Lower leg skin (tissue), 3 donors: ENCODE measurements around the gene OR6N2.

Experiments
- CTCF ChIP-seq, 3 donors: fragments of 450-650 bp; IDR thresholded peaks; one replicate each; pipeline ENCODE4 v1.5.1; 2016; ENCODE audit warnings: antibody characterized with exemption in 3 of 3, mild to moderate bottlenecking in 3 of 3, moderate library complexity in 2 of 3
- POLR2A ChIP-seq, 2 donors: fragments of 450-650 bp; IDR thresholded peaks; one replicate each; pipeline ENCODE4 v1.6.1; 2016 to 2017; ENCODE audit warnings: antibody characterized with exemption in 2 of 2, mild to moderate bottlenecking in 1 of 2, moderate library complexity in 1 of 2

DNA sequence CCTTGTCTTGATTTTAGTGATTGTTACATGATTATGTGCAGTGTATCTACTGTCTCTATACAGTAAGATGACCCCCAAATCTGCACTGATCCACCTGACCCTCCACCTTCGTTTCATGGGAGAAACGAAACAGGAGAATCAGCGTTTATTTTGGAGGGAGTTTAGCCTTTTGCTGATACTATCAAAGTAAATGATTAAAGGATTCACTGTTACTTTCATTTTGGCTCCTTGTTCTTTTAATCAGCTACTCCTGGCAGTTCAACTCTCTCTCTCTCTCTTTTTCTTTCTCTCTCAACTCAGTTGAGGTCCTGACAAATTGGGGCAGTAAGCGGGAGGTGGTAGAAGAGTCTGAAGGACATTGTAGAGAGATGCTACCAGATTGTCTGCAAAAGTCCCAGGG, 50.6 kb downstream of the OR6N2 start:
- no peak for TF ChIP-seq POLR2A (IDR thresholded peaks at IDR 0.05)
- no peak for TF ChIP-seq CTCF (IDR thresholded peaks at IDR 0.05)
